GM18508 (cell line): ENCODE measurements around the gene KCNT2.

Source experiments
- ATAC-seq: cut with Tn5 transposase; IDR thresholded peaks from one replicate; pipeline ENCODE4 v1.9.1; 2021; ENCODE audit warnings: moderate number of reproducible peaks; ENCODE audit not compliant: insufficient read depth, unreplicated experiment

KCNT2 gene

GRCh38 chr1:196461521-196461920 lies 146.7 kb downstream of the KCNT2 start:
- no peak for ATAC-seq

GRCh38 chr1:196459383-196459782 lies 148.9 kb downstream of the KCNT2 start:
- ATAC-seq, result no peak

DNA sequence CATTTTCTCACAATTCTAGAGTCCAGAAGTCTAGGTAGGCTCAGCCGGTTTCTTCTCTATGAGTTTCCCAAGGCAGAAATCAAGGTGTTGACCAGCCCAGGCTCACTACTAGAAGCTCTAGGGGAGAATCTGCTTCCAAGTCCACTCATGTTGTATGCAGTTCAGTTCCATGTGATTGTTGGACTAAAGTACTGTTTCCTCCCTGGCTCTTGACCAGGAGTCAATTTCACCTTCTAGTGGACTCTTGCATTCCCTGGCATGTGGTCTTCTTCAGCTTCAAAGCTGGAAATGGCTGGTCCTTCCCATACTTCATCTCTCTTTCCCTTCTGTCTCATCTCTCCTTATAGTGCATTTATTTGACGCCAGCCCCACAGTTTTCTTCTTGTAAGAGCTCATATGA lies 153.4 kb downstream of the KCNT2 start:
- ATAC-seq, result no peak

DNA sequence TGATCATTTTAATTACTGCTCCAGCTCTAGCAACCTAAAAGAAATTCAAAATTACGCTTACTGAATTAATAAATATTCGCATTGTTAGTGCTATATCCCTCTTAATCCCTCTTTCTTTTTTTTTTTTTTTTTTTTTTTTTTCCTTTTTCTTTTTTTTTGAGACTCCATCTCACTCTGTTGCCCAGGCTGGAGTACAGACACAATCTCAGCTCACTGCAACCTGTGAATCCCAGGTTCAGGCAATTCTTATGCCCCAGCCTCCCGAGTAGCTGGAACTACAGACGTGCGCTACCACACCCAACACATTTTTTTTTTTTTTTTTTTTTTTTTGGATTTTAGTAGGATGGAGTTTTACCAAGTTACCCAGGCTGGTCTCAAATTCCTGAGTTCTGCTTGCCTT lies 157.1 kb downstream of the KCNT2 start:
- no peak for ATAC-seq

DNA sequence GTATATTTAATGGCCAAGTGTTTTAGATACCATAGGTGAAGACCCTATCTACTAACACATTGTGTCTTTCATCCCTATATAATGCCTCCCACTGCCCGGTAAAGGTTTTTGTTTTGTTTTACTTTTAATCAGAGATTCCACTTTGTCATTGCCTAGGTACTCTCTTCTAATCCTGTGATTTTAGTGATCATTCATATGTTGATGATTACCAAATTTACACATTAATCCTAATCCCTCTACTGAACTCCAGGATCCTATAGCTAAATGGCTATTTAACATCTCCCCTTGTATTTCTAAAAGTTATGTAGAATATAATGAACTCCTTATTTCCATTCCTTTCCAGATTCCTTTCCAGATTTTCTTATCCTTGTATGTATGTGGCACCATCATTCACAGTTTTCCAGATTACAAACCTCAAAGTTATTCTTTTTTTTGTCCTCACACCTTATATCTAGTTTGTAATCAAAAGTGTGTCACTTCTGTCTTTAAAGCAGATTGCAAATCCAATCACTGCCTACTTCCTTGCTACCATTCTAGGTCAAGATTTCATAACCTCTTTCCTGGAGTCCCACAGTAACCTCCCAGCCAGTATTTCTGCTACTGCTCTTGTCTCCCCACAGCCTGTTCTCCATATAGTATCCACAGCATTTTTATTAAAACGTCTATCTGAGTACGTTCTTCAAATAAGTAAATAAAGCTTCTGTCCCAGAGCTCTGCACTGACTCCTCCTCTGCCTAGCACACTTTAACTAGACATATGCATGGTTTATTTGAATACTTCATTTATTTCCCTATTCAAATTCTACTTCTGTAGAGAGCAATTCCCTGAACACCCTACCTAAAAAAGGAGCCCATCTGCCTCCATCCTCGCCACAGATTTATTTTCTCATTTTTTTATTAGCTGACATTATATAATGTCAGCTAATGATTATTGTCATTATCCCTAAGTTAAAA lies 157.8 kb downstream of the KCNT2 start:
- no peak for ATAC-seq

GRCh38 chr1:196449460-196449859 lies 158.8 kb downstream of the KCNT2 start:
- no peak for ATAC-seq

DNA sequence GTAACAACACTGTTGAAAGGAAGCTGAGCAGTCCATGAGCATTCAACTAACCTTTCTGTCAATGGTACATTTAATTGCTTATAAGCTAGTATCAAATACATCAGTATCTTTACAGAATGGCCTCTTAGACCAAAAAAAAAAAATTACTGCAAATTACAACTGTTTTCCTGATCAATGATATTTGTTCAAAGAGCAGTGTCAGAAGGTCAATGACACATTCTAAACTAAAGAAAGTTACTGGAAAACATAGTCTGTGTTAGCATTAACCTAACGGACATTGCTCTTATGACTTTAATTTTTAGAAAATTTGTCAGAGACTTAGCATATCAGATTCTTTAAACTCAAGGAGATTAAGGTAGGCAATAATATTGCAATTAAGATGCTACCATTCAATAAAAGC lies 162.5 kb downstream of the KCNT2 start:
- no peak for ATAC-seq

- ATAC-seq, result no peak
These were observed 163.6 kb downstream of the KCNT2 start for GRCh38 chr1:196444634-196445033.

GRCh38 chr1:196442366-196442765 lies 165.9 kb downstream of the KCNT2 start:
- no peak for ATAC-seq

- ATAC-seq, result no peak
These were observed 167.5 kb downstream of the KCNT2 start for GRCh38 chr1:196440711-196441110.

DNA sequence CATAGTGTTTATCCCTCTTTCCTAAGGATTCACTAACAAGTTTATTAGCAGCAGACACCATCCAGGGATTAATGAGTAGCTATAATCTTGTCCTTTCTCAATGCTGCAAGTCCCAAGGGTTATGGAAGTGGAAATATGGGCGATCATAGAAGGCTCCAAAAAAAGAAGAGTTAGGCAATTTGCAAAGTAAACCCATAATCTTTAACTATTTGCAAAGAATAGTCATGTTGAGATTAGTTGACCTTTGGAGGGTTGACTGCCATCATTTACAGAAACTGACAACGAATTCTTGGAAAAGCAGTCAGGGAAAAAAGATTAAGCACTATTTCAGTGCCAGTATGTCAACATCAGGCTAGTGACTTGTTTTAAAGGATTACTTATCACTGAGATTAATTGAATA lies 169.9 kb downstream of the KCNT2 start:
- ATAC-seq, result no peak

DNA sequence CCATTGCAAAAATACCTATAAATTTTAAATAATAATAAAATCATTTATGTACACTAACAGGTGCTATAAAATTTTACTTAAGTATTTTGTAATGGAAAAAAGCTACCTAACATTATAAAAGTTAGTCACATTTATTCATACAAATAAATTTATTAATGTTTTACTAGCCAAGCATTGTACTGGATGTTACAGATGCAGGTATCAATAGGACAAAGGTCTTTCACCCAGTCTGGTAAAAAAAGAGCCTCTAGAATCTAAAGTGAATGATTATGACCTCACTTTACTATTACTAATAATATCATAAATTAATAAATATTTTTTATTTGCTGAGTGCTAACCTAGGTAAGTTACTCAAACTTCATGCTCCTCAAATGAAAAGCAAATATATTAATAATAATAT lies 170.6 kb downstream of the KCNT2 start:
- ATAC-seq, result no peak

DNA sequence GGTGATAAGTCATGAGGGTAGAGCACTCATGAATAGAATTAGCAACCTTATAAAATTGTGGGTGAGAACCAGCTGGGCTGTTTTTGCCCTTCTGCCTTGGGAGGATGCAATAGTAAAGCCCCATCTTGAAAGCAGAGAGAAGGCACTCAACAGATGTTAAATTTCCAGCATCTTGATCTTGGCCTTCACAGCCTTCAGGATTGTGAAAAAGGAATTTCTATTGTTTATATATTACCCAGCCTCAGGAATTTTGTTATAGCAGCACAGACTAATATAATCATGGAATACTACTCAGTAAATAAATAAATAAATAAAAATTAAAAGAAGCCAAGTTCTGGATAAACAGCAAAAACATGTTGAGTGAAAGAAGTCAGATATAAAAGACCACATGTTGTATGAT lies 175.2 kb downstream of the KCNT2 start:
- ATAC-seq, result no peak

GRCh38 chr1:196427976-196428734 lies 180.1 kb downstream of the KCNT2 start:
- ATAC-seq, result no peak

DNA sequence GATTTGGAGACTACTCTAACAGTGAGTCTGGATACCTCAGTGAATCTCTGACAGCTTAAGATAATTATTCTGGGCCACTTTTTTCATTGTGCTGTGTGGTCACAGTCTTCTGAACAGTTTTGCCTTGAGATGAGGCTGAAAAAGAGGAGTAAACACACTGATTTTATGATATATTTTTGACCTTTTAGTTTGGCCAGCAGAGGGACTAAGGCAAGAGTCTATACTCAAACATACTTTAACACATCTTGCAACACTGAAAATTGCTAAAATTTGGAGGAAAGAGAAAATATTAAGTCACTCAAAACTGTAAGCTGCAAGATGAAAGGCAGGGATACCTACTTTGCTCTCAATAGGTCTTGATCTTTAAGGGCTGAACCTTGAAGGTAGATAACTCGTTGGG lies 182.7 kb downstream of the KCNT2 start:
- no peak for ATAC-seq

- no peak for ATAC-seq
These were observed 184.6 kb downstream of the KCNT2 start for GRCh38 chr1:196423612-196424011.

DNA sequence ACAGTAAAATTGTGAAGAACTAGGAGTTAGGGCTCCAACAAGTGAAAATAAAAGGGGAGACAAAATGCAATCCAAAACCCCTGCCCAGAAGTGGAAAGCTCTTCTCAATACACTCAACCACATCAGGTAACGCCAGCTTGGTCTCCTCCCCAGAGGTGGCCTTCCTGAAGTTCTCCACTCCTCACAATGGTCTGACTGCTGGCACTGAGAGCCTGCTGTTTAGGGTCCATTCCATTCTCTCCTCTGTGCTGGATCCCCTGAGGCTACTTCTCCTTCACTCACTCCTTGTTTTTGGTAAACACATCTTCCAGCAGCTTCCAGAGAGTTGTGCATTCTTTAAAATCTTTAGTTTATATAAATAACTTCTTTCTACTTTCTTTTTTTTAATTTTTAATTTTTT lies 189.5 kb downstream of the KCNT2 start:
- no peak for ATAC-seq

GRCh38 chr1:196415978-196416377 lies 192.3 kb downstream of the KCNT2 start:
- no peak for ATAC-seq

DNA sequence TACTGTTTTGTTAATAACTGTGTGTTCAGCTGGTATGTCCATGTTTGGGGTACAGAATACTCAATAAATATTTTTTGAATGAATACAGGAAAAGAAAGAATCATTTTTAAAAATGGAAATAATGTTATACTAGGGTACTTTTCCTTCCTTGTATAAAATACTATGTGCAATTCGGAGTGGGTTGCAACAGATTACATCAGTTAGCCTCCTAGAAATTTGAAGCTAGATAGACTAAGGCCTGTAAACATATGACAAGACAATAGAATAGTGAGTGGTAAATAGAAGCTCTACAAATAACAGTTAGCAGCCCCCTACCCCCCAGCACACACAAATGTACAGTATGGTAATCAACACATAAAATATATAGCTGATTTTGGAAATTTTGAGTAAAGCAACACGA lies 195.9 kb downstream of the KCNT2 start:
- no peak for ATAC-seq

- no peak for ATAC-seq
These were observed 197.5 kb downstream of the KCNT2 start for GRCh38 chr1:196410768-196411167.

- ATAC-seq, result no peak
These were observed 198.7 kb downstream of the KCNT2 start for GRCh38 chr1:196409586-196409985.
